ENCODE data around the gene RAET1G. TPM values are rescaled to one million over a fixed set of nuclear protein-coding genes. Genes with fewer than 3 reads are reported as not detected.

RAET1G gene
- polyA plus RNA-seq, 2 of the 4 experiments (the other 2 are of a cell fraction): 10.1 to 24.4 TPM

DNA sequence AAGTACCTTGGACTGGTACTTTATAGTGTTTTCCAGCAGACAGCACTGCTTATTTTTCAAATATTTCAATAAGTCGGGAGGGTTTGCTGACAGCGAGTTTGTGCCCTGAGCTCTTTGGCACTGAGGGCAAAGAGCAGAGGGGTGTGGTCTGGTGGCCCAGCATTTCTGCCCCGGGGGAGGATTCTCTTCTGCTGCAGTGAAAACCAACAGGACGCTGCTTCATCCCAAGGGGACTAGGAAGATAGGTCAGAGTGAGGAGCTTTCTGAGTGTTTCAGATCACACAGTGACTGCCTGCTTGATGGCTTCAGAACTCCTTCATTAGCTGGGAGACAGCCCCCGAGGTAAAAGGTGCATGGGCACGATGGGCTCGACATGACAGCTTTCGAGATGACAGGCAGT is 27.5 kb upstream of the RAET1G start:
- ATAC-seq (no peak), FAIRE-seq (no peak), DNase-seq (ENCODE audit: low read depth in 1 of 2, low spot score in 1 of 2) (no peak)
- H3K4me3 ChIP-seq: no peak overlapping the region
- H3K27ac ChIP-seq: no peak overlapping the region
- no peaks in the 10 kb centered on the region for H3K9me3 ChIP-seq
- POLR2A ChIA-PET: no interaction called here
- WGBS (ENCODE audit: missing lambda C conversion rate): 10% methylated on average over 8 of the region's 8 CpGs
- 0 out of 3 replicates have a peak overlapping the region, but pooled peaks have one; percentile 19 for H3K4me2 ChIP-seq
- CTCF ChIA-PET: interaction anchor here (1.3 to 1.5 kb wide), 2 partner anchors 9 to 20 kb away, joined by 4 read pairs; no protein-coding TSS in a partner anchor
- 0 out of 3 replicates have a peak, but pooled peaks cover 3% of the 10 kb centered on the region for H3K4me1 ChIP-seq
- TF ChIP-seq, protein P1, sequence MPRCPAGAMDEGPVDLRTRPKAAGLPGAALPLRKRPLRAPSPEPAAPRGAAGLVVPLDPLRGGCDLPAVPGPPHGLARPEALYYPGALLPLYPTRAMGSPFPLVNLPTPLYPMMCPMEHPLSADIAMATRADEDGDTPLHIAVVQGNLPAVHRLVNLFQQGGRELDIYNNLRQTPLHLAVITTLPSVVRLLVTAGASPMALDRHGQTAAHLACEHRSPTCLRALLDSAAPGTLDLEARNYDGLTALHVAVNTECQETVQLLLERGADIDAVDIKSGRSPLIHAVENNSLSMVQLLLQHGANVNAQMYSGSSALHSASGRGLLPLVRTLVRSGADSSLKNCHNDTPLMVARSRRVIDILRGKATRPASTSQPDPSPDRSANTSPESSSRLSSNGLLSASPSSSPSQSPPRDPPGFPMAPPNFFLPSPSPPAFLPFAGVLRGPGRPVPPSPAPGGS (IDR thresholded peaks at IDR 0.05): no peak
- TF ChIP-seq ZSCAN20 (CRISPR knock-in tag; IDR thresholded peaks at IDR 0.05): no peak
- no peak for TF ChIP-seq KDM1A (IDR thresholded peaks at IDR 0.05; ENCODE audit: low read depth)
- no peak for TF ChIP-seq GATA3 (IDR thresholded peaks at IDR 0.05; ENCODE audit: borderline replicate concordance)

DNA sequence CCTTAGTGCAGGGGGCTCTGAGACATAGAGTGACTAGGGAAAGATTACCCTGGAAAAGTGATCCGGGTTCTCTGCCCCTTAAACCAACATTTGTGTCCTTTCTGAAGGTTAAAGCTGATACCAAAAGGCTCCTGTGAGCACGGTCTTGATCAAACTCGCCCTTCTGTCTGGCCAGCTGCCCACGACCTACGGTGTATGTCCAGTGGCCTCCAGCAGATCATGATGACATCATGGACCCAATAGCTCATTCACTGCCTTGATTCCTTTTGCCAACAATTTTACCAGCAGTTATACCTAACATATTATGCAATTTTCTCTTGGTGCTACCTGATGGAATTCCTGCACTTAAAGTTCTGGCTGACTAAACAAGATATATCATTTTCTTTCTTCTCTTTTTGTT is 25.7 kb upstream of the RAET1G start:
- H3K4me1 ChIP-seq: 0 out of 3 replicates have a peak, but pooled peaks cover 3% of the 10 kb centered on the region
- H3K9me3 ChIP-seq: no peaks in the 10 kb centered on the region
- POLR2A ChIA-PET: no interaction called here
- CTCF ChIA-PET: interaction anchor here (1.7 kb wide), 1 partner anchor 867 kb away, joined by 3 read pairs; no protein-coding TSS in a partner anchor
- H3K4me2 ChIP-seq: no peak overlapping the region
- H3K4me3 ChIP-seq: no peak overlapping the region
- no peak overlapping the region for H3K27ac ChIP-seq
- ATAC-seq: no peak
- no peak for FAIRE-seq
- TF ChIP-seq ZSCAN20 (CRISPR knock-in tag; IDR thresholded peaks at IDR 0.05): no peak
- no peak for TF ChIP-seq PHF8 (IDR thresholded peaks at IDR 0.05; ENCODE audit: borderline replicate concordance, low read depth)
- TF ChIP-seq, protein P2, sequence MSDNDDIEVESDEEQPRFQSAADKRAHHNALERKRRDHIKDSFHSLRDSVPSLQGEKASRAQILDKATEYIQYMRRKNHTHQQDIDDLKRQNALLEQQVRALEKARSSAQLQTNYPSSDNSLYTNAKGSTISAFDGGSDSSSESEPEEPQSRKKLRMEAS (IDR thresholded peaks at IDR 0.05): no peak
- TF ChIP-seq EP300 (IDR thresholded peaks at IDR 0.05): no peak
- TF ChIP-seq, protein P3, sequence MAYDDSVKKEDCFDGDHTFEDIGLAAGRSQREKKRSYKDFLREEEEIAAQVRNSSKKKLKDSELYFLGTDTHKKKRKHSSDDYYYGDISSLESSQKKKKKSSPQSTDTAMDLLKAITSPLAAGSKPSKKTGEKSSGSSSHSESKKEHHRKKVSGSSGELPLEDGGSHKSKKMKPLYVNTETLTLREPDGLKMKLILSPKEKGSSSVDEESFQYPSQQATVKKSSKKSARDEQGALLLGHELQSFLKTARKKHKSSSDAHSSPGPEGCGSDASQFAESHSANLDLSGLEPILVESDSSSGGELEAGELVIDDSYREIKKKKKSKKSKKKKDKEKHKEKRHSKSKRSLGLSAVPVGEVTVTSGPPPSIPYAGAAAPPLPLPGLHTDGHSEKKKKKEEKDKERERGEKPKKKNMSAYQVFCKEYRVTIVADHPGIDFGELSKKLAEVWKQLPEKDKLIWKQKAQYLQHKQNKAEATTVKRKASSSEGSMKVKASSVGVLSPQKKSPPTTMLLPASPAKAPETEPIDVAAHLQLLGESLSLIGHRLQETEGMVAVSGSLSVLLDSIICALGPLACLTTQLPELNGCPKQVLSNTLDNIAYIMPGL (CRISPR knock-in tag; IDR thresholded peaks at IDR 0.05; ENCODE audit: borderline replicate concordance): no peak
- no peak for TF ChIP-seq NR3C1 (IDR thresholded peaks at IDR 0.05)
- TF ChIP-seq NFE2L2 (conservative IDR thresholded peaks at IDR 0.05; ENCODE audit: low read length): no peak
- TF ChIP-seq CBX8 (IDR thresholded peaks at IDR 0.05): no peak
- no peak for TF ChIP-seq JUN (IDR thresholded peaks at IDR 0.05)
- TF ChIP-seq HEYL (CRISPR knock-in tag; IDR thresholded peaks at IDR 0.05): no peak
- TF ChIP-seq HOXB5 (CRISPR knock-in tag; IDR thresholded peaks at IDR 0.05): no peak
- TF ChIP-seq, protein P4, sequence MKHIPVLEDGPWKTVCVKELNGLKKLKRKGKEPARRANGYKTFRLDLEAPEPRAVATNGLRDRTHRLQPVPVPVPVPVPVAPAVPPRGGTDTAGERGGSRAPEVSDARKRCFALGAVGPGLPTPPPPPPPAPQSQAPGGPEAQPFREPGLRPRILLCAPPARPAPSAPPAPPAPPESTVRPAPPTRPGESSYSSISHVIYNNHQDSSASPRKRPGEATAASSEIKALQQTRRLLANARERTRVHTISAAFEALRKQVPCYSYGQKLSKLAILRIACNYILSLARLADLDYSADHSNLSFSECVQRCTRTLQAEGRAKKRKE (CRISPR knock-in tag; IDR thresholded peaks at IDR 0.05; ENCODE audit: low read depth): no peak
- TF ChIP-seq ZFP36 (IDR thresholded peaks at IDR 0.05; ENCODE audit: borderline replicate concordance, partially characterized antibody): no peak
- no peak for TF ChIP-seq RFX5 (IDR thresholded peaks at IDR 0.05)
- no peak for TF ChIP-seq POLR2AphosphoS2 (conservative IDR thresholded peaks at IDR 0.05; ENCODE audit: low read length)
- TF ChIP-seq MYC (IDR thresholded peaks at IDR 0.05; ENCODE audit: borderline replicate concordance, low read length): no peak
- TF ChIP-seq SREBF2 (IDR thresholded peaks at IDR 0.05): no peak
- TF ChIP-seq, protein P5, sequence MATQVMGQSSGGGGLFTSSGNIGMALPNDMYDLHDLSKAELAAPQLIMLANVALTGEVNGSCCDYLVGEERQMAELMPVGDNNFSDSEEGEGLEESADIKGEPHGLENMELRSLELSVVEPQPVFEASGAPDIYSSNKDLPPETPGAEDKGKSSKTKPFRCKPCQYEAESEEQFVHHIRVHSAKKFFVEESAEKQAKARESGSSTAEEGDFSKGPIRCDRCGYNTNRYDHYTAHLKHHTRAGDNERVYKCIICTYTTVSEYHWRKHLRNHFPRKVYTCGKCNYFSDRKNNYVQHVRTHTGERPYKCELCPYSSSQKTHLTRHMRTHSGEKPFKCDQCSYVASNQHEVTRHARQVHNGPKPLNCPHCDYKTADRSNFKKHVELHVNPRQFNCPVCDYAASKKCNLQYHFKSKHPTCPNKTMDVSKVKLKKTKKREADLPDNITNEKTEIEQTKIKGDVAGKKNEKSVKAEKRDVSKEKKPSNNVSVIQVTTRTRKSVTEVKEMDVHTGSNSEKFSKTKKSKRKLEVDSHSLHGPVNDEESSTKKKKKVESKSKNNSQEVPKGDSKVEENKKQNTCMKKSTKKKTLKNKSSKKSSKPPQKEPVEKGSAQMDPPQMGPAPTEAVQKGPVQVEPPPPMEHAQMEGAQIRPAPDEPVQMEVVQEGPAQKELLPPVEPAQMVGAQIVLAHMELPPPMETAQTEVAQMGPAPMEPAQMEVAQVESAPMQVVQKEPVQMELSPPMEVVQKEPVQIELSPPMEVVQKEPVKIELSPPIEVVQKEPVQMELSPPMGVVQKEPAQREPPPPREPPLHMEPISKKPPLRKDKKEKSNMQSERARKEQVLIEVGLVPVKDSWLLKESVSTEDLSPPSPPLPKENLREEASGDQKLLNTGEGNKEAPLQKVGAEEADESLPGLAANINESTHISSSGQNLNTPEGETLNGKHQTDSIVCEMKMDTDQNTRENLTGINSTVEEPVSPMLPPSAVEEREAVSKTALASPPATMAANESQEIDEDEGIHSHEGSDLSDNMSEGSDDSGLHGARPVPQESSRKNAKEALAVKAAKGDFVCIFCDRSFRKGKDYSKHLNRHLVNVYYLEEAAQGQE (IDR thresholded peaks at IDR 0.05): no peak
- TF ChIP-seq RCOR1 (IDR thresholded peaks at IDR 0.05; ENCODE audit: low read depth, low read length): no peak
- TF ChIP-seq EHF (CRISPR knock-in tag; IDR thresholded peaks at IDR 0.05): no peak
- WGBS (ENCODE audit: missing lambda C conversion rate): 40% methylated on average over 5 of the region's 5 CpGs
- no peak for DNase-seq (ENCODE audit: low read depth in 1 of 2, low spot score in 1 of 2)
